Anterior cingulate cortex (tissue), 58 donors: Measurements from ENCODE around the gene DPP8.
A peak's percentile ranks its signal among the peaks of the same experiment; 100 is the strongest.
"Not testable (repeated sequence)": the region's sequence is repeated elsewhere in the genome, so short reads cannot be mapped to it uniquely, and the experiment has no call there.

Experiments used
- DNase-seq, 58 donors: peaks; one replicate each; lab custom pipeline; 2025; lab: John Stamatoyannopoulos, UW

DPP8 gene

GRCh38 chr15:65516997-65517865, at the start of gene DPP8:
Gene DPP8 (minus strand): TSS chr15:65517689. CDS start chr15:65512553, 5,136 bp downstream.
- DNase-seq: peak; percentile 43 to 96 (median 88)

- DNase-seq: no peak
Measured at GRCh38 chr15:65561934-65562333, 44.4 kb upstream of the DPP8 start.

GRCh38 chr15:65559941-65560340, 42.5 kb upstream of the DPP8 start:
- DNase-seq: no peak

- DNase-seq: no peak
Measured at GRCh38 chr15:65558997-65559760, 41.7 kb upstream of the DPP8 start.

GRCh38 chr15:65558336-65558735, 40.8 kb upstream of the DPP8 start:
- no peak for DNase-seq

GRCh38 chr15:65556622-65557021, 39.1 kb upstream of the DPP8 start:
- no peak for DNase-seq

GRCh38 chr15:65553691-65554090, 36.2 kb upstream of the DPP8 start:
- DNase-seq: no peak

GRCh38 chr15:65552851-65553250, 35.4 kb upstream of the DPP8 start:
- DNase-seq: not testable (repeated sequence)

- DNase-seq: no peak
Measured at GRCh38 chr15:65551183-65551582, 33.7 kb upstream of the DPP8 start.

- no peak for DNase-seq
Measured at GRCh38 chr15:65550681-65551098, 33.2 kb upstream of the DPP8 start.

- DNase-seq: not testable (repeated sequence)
Measured at GRCh38 chr15:65549288-65549687, 31.8 kb upstream of the DPP8 start.

GRCh38 chr15:65547841-65548240, 30.4 kb upstream of the DPP8 start:
- no peak for DNase-seq

- DNase-seq: no peak
Measured at GRCh38 chr15:65541231-65541820, 23.8 kb upstream of the DPP8 start.

- no peak for DNase-seq
Measured at GRCh38 chr15:65540314-65540713, 22.8 kb upstream of the DPP8 start.

GRCh38 chr15:65535192-65535591, 17.7 kb upstream of the DPP8 start:
- DNase-seq: no peak

- no peak for DNase-seq
Measured at GRCh38 chr15:65533057-65533756, 15.7 kb upstream of the DPP8 start.

GRCh38 chr15:65532738-65533051, 15.2 kb upstream of the DPP8 start:
- no peak for DNase-seq

GRCh38 chr15:65530318-65531111, 13.0 kb upstream of the DPP8 start, which contains the start of gene HACD3:
Gene HACD3 (plus strand): TSS chr15:65530463. CDS start chr15:65530632, 169 bp downstream.
- peak; percentile 1 to 88 (median 78) for DNase-seq

GRCh38 chr15:65529762-65530317, 12.4 kb upstream of the DPP8 start:
- no peak for DNase-seq
